Adrenal gland (tissue), 12 donors: ENCODE results near the gene ENG. TPM values are rescaled to one million over a fixed set of nuclear protein-coding genes. Genes with fewer than 3 reads are reported as not detected.
A peak's percentile ranks its signal among the peaks of the same experiment; 100 is the strongest.

Source experiments
- DNase-seq, 7 donors: peaks; one replicate each; pipeline ENCODE4 v3.0.0-alpha.2; 2019 to 2020
- H3K27ac ChIP-seq, 5 donors: fragments of 200-600 bp; sonication (generic) in 4 of 5; 1 replicate in 3 of 5; 2 replicates in 2 of 5; pipeline versions ENCODE4 v1.5.1 to v1.8.0; 2016 to 2020; ENCODE audit warnings: mild to moderate bottlenecking in 1 of 5
- H3K27me3 ChIP-seq: fragments of 200-600 bp; 2 replicates; pipeline ENCODE4 v1.8.0; 2021
- H3K36me3 ChIP-seq, 2 donors: fragments of 200-600 bp; replicated peaks in 1 of 2; 1 replicate in 1 of 2; 2 replicates in 1 of 2; pipeline versions ENCODE4 v1.5.1 to v1.8.0; 2018 to 2022
- H3K4me1 ChIP-seq, 2 donors: fragments of 200-600 bp; replicated peaks in 1 of 2; 1 replicate in 1 of 2; 2 replicates in 1 of 2; pipeline versions ENCODE4 v1.5.1 to v1.8.0; 2018 to 2021
- H3K4me3 ChIP-seq, 4 donors: fragments of 200-600 bp; sonication (generic) in 3 of 4; one replicate each; pipeline ENCODE4 v1.5.1; 2016 to 2018
- H3K9me3 ChIP-seq, 3 donors: fragments of 200-600 bp; sonication (generic) in 1 of 3; replicated peaks in 1 of 3; 1 replicate in 2 of 3; 2 replicates in 1 of 3; pipeline versions ENCODE4 v1.5.1 to v1.8.0; 2016 to 2021
- CTCF ChIP-seq, 6 experiments: fragments of 450-650 bp in 4 of 6; fragments of 200-600 bp in 2 of 6; sonication (generic) in 1 of 6; IDR thresholded peaks; 1 replicate in 5 of 6; 2 replicates in 1 of 6; pipeline versions ENCODE4 v1.5.1 to v1.8.0; 2016 to 2021; ENCODE audit warnings: antibody characterized with exemption in 6 of 6, mild to moderate bottlenecking in 2 of 6, moderate library complexity in 1 of 6
- POLR2A ChIP-seq, 2 donors: fragments of 450-650 bp; IDR thresholded peaks; one replicate each; pipeline ENCODE4 v1.6.1; 2017; ENCODE audit warnings: antibody characterized with exemption in 2 of 2, mild to moderate bottlenecking in 2 of 2, moderate library complexity in 1 of 2
- WGBS, 4 donors: extraction: QIAGEN DNeasy Blood & Tissue Kit in 2 of 4; methylation state at CpG; one replicate each; pipeline versions ENCODE4 v1.1.5 to v1.1.7; 2013 to 2017; 5-methylcytosine and 5-hydroxymethylcytosine counted together
- intact Hi-C, 2 donors: fragments of 100-400 bp; cut with DNase I; formaldehyde crosslinking; loops; one replicate each; pipeline versions ENCODE4 v1.14.1 to v1.15.0; 2022 to 2023
- polyA plus RNA-seq, 3 donors: library from polyadenylated mRNA; stranded (reverse); fragments of 200-250 nt in 2 of 3; fragments of 350-450 nt in 1 of 3; fragmentation: Illumina TruSeq in 1 of 3; extraction: RNeasy Lipid Tissue Mini Kit (QIAGEN cat#74804) in 1 of 3; gene quantifications; one replicate each; pipeline ENCODE4 v1.2.3, GENCODE V29; 2013 to 2014
- total RNA-seq, 9 donors: library from RNA; depleted of rRNA in 4 of 9; stranded (reverse); fragments of >200 nt in 4 of 9; fragments of 120-200 nt in 1 of 9; fragmentation: NEBNext Ultra II Directional in 1 of 9; extraction: Animal tissue kit (Norgen Biotek cat#: 25700) in 1 of 9; gene quantifications; one replicate each; pipeline versions ENCODE4 v1.1.0 to v1.2.4, GENCODE V29; 2013 to 2023
- donor health status: healthy with polysubstance abuse.
- donor health status: Bipolar disorder and iron deficiency.
- donor health status: DM: yes; HTN: yes; CAD: no.
- donor health status: DM: no; HTN: no; CAD: no.
- donor health status: DM: no; HTN: no; CAD: no.
- donor health status: DM: yes; HTN: yes; CAD: no.

Gene ENG
- total and polyA plus RNA-seq, 12 donors, result 4.3 to 214 (median 106) TPM

- intact Hi-C loops, result no loop called here
Measured at GRCh38 chr9:127826253-127826913, 28.1 kb downstream of the ENG start.

DNA sequence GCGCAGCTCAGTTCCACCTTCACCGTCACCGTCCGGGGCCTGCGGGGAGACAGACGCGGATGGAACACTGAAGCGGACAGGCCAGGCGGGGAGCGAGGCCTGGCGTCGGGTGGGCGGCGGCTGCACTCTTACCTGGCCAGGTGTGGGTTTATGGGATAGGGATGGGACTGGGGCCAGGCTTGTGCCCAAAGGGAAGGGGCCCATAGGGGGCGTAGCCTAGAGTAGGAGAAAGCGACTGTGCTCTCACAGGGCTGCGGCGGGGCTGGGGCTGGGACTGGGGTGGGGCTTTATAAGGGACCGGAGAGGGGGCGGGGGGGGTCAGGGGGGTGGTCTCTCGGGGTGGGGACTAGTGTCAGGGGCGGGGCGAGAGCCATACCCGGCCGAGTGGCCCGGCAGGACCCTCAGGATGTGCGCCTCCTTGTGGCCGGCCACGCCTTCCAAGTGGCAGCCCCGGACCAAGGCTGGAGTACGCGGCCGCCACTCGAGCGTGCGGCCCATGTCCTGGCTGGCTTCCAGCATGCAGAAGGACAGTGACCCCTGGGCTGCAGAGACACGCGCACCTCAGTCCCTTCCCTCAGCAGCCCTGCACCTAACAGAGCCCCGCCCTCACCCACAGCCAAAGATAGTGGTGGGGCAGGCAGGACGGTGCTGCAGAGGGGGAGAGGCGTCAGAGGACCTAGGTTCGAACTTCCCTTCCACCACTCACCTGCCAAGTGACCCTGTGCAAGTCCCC, 29.0 kb downstream of the ENG start:
- Histone ChIP-seq H3K27me3 (no peaks in the 10 kb centered on the region), H3K27ac (peak overlapping the region in 1 of 5 donors; percentile 52), H3K4me1 (peaks cover 6 to 25% of the 10 kb centered on the region in 2 donors), H3K36me3 (peaks cover 0 to 59% of the 10 kb centered on the region in 2 donors), H3K4me3 (no peak overlapping the region), H3K9me3 (no peaks in the 10 kb centered on the region)
- peak in 4 of 6 experiments; percentile 25 to 53 (median 38) for TF ChIP-seq CTCF (IDR thresholded peaks at IDR 0.05)
- TF ChIP-seq POLR2A (IDR thresholded peaks at IDR 0.05), result no peak
- DNase-seq, result peak in 6 of 7 donors; percentile 56 to 79 (median 73)
- whole genome bisulfite sequencing, 4 donors, result 54 to 84% (median 62%) methylated on average over 6 to 42 of the region's 42 CpGs
- intact Hi-C loops, result no loop called here

More at GRCh38 chr9:127826253-127826913, 28.1 kb downstream of the ENG start:
- DNase-seq, result no peak
- Histone ChIP-seq H3K27me3 (no peaks in the 10 kb centered on the region), H3K9me3 (no peaks in the 10 kb centered on the region), H3K36me3 (peaks cover 0 to 59% of the 10 kb centered on the region in 2 donors), H3K4me1 (peaks cover 6 to 25% of the 10 kb centered on the region in 2 donors), H3K4me3 (no peak overlapping the region), H3K27ac (peak overlapping the region in 2 of 5 donors; percentile 52 to 84)
- 57 to 64% (median 61%) methylated on average over 2 to 7 of the region's 7 CpGs for WGBS, 4 donors
- TF ChIP-seq POLR2A (IDR thresholded peaks at IDR 0.05) (no peak), CTCF (IDR thresholded peaks at IDR 0.05) (no peak)

- peaks cover 0 to 77% of the 10 kb centered on the region in 2 donors for H3K36me3 ChIP-seq
- 52 to 73% (median 66%) methylated on average over 4 of the region's 4 CpGs for WGBS, 4 donors
Measured at GRCh38 chr9:127822108-127822507, 32.4 kb downstream of the ENG start.

More at GRCh38 chr9:127822108-127822507, 32.4 kb downstream of the ENG start:
- no peak overlapping the region for H3K4me3 ChIP-seq
- H3K27me3 ChIP-seq, result no peaks in the 10 kb centered on the region
- intact Hi-C loops, result no loop called here
- TF ChIP-seq POLR2A (IDR thresholded peaks at IDR 0.05) (no peak), CTCF (IDR thresholded peaks at IDR 0.05) (no peak)
- H3K9me3 ChIP-seq, result no peaks in the 10 kb centered on the region
- no peak for DNase-seq
- peaks cover 0 to 9% of the 10 kb centered on the region in 2 donors for H3K4me1 ChIP-seq
- no peak overlapping the region for H3K27ac ChIP-seq
